Osteoblast (primary cell): Measurements from ENCODE around the gene AHI1. TPM values are rescaled to one million over a fixed set of nuclear protein-coding genes. Genes with fewer than 3 reads are reported as not detected.

Source experiments
- DNase-seq: peaks from one replicate; pipeline ENCODE4 v3.0.0; 2011; ENCODE audit warnings: low spot score, mixed read lengths; ENCODE audit not compliant: insufficient read length; ENCODE audit errors: missing footprints
- H2AFZ ChIP-seq: 2 replicates; pipeline ENCODE4 v1.6.0; 2011; ENCODE audit warnings: mild to moderate bottlenecking, low read length
- H3K27ac ChIP-seq: 2 replicates; pipeline ENCODE4 v1.5.1; 2011; ENCODE audit warnings: mild to moderate bottlenecking, low read depth, low read length, moderate library complexity
- H3K27me3 ChIP-seq: 2 replicates; pipeline ENCODE4 v1.6.0; 2012; ENCODE audit warnings: mild to moderate bottlenecking, control low read depth, inconsistent platforms, low read length, moderate library complexity; ENCODE audit not compliant: insufficient read depth
- H3K36me3 ChIP-seq: 2 replicates; pipeline ENCODE4 v1.5.1; 2011; ENCODE audit warnings: mild to moderate bottlenecking, low read length, control low read depth, moderate library complexity; ENCODE audit not compliant: insufficient read depth
- H3K4me1 ChIP-seq: 2 replicates; pipeline ENCODE4 v1.5.1; 2011; ENCODE audit warnings: mild to moderate bottlenecking, low read length, control low read depth, moderate library complexity; ENCODE audit not compliant: insufficient read depth
- H3K4me2 ChIP-seq: 2 replicates; pipeline ENCODE4 v1.6.0; 2011; ENCODE audit warnings: mild to moderate bottlenecking, low read length; ENCODE audit not compliant: insufficient read depth
- H3K4me3 ChIP-seq: fragments of 200-600 bp; sonication (generic); 3 replicates; pipeline ENCODE4 v1.5.1; 2012; ENCODE audit warnings: mild to moderate bottlenecking, low read length, inconsistent platforms; ENCODE audit not compliant: insufficient read depth
- H3K79me2 ChIP-seq: 2 replicates; pipeline ENCODE4 v1.6.0; 2012; ENCODE audit warnings: mild to moderate bottlenecking, low read length, control low read depth, inconsistent platforms; ENCODE audit not compliant: insufficient read depth
- H3K9me3 ChIP-seq: 2 replicates; pipeline ENCODE4 v1.5.1; 2011; ENCODE audit warnings: low read depth, low read length, control low read depth
- H4K20me1 ChIP-seq: 2 replicates; pipeline ENCODE4 v1.6.0; 2012; ENCODE audit warnings: mild to moderate bottlenecking, low read length, control low read depth; ENCODE audit not compliant: insufficient read depth
- total RNA-seq: library from RNA; depleted of rRNA; stranded (reverse); fragments of >200 nt; gene quantifications from 2 replicates; pipeline ENCODE4 v1.2.3, GENCODE V29; 2012
- TF ChIP-seq, protein P1 (sequence below): IDR thresholded peaks from 2 replicates; pipeline ENCODE4 v1.5.1; 2011; ENCODE audit warnings: mild to moderate bottlenecking, low read depth, low read length, moderate library complexity; ENCODE audit errors: extremely low read depth

Gene AHI1
- total RNA-seq, 1 donor = 50.3 TPM

DNA sequence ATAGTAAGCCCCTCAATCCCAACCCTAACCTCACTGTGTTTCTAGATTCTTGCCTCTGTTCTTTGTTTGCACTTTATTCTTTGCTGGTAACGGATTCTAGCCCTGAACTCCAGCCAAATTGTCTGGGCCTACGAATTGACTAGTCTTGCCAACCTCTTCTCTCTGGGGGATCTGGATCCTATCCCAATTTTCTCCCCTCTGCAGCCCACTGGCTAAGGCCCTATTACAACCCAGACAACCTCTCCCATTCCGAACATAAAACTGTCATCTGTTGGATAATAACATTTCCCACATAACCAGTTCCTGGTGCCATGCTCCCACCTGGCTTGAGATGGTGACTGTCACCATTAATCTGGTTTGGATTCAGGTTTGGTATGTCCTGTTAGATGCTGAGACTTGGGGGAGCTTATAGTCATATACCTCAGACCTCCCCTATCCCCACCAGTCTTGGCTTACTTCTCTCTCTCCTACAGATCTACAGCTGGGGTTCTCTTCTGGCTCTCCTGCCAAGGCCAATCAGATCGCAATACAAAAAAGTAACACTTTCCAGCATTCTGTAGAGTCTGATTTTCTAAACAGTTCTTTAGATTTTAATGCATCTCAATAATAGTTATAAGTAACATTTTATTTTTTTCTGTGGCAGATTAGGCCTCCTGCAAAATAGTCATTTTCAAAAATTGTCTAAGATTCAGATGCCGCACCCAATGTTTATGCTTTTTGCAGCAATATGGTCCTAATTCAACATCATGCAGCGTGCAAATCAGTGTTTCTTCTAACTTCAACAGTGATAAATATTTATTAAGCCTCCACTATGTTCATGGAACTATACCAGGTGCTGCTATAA is 29.8 kb upstream of the AHI1 start:
- Histone ChIP-seq H3K4me1 (no peaks in the 10 kb centered on the region), H3K79me2 (no peaks in the 10 kb centered on the region), H3K4me2 (no peak overlapping the region), H3K9me3 (no peaks in the 10 kb centered on the region), H2AFZ (no peak overlapping the region), H3K4me3 (no peak overlapping the region), H3K36me3 (no peaks in the 10 kb centered on the region), H4K20me1 (no peaks in the 10 kb centered on the region), H3K27ac (no peak overlapping the region), H3K27me3 (no peaks in the 10 kb centered on the region)
- DNase-seq = no peak
- TF ChIP-seq, protein P1, sequence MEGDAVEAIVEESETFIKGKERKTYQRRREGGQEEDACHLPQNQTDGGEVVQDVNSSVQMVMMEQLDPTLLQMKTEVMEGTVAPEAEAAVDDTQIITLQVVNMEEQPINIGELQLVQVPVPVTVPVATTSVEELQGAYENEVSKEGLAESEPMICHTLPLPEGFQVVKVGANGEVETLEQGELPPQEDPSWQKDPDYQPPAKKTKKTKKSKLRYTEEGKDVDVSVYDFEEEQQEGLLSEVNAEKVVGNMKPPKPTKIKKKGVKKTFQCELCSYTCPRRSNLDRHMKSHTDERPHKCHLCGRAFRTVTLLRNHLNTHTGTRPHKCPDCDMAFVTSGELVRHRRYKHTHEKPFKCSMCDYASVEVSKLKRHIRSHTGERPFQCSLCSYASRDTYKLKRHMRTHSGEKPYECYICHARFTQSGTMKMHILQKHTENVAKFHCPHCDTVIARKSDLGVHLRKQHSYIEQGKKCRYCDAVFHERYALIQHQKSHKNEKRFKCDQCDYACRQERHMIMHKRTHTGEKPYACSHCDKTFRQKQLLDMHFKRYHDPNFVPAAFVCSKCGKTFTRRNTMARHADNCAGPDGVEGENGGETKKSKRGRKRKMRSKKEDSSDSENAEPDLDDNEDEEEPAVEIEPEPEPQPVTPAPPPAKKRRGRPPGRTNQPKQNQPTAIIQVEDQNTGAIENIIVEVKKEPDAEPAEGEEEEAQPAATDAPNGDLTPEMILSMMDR = no peak

DNA sequence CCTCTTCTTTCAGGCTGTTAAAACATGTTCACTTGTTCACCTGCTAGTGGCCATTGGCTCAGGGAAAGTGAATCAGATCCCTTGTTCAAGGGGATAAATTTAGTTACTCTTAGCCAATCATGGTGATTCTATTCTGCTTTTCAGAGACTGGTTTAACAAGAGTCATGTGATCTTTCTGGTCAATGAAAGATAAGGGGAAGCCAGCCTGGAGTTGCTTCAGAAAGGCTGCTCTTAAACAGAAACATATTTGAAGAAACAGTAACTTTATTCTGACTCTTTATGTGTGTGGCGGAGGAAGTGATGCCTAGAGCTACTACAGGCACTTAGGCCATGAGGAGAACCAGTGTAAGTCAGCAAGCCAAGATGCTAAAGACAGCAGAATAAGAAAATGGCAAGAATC is 28.1 kb upstream of the AHI1 start:
- no peaks in the 10 kb centered on the region for H3K36me3 ChIP-seq
- no peak overlapping the region for H3K4me2 ChIP-seq
- DNase-seq = peak; percentile 42
- H2AFZ ChIP-seq = no peak overlapping the region
- TF ChIP-seq, protein P1 = no peak
- H3K4me3 ChIP-seq = no peak overlapping the region
- H3K9me3 ChIP-seq = no peaks in the 10 kb centered on the region
- peaks cover 8% of the 10 kb centered on the region for H3K4me1 ChIP-seq
- no peak overlapping the region for H3K27ac ChIP-seq
- no peaks in the 10 kb centered on the region for H4K20me1 ChIP-seq
- no peaks in the 10 kb centered on the region for H3K27me3 ChIP-seq
- H3K79me2 ChIP-seq = no peaks in the 10 kb centered on the region

DNA sequence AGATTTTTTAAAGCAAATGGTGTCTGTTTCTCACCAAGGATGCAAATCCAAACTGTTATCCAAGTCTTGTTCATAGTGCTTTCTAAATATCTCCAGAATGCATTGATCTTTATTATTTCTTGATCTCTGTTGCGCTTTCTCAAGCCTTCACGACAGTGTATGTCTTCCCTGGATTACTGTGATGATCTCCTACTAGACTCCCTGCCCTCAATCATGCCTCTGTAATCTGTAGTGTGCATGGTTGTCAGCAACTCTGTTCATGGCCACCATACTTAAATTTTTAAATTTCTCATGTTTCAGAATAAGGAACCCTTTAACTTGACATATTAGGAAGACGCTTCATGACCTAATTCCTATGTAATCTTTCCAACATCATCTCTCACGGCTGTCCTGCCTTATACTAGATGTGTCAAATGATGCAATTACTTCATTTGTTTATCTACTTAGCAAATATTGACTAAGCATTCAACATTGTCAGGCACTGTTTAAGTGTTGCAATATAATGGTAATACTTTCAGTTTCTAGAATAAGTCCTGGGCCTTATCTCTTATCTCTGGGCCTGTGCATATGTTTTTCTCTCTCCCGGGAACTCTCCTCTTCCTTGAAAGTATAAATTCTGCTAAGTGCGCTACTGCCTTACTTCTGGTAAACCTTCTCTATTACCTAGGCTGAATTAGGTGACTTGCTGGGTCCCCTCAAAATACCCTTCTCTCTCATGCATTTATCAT is 25.6 kb upstream of the AHI1 start:
- Histone ChIP-seq H3K9me3 (no peaks in the 10 kb centered on the region), H3K79me2 (no peaks in the 10 kb centered on the region), H3K4me1 (peaks cover 8% of the 10 kb centered on the region), H2AFZ (no peak overlapping the region), H3K36me3 (no peaks in the 10 kb centered on the region), H4K20me1 (no peaks in the 10 kb centered on the region), H3K27ac (no peak overlapping the region), H3K4me2 (no peak overlapping the region), H3K4me3 (no peak overlapping the region), H3K27me3 (no peaks in the 10 kb centered on the region)
- peak; percentile 26 for DNase-seq
- TF ChIP-seq, protein P1 = no peak

DNA sequence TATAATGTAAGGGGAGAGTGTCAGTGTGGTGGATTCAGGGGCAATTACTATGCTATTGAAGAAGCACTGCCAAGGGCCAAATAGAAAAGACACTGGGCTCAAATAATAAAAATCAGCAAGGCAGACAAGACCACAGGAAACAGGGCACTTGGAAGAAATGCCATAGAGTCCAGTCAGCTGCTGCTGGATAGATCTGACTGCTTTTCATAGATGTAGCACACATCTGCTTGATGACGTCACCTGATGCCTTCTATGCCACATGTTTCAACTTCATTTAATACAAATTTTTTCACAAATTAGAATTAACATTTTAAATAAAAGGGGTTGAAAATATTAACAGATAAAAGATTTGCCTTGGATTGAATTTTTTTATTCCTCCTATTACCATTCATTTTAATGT is 23.9 kb upstream of the AHI1 start:
- H3K4me2 ChIP-seq = no peak overlapping the region
- no peaks in the 10 kb centered on the region for H3K79me2 ChIP-seq
- TF ChIP-seq, protein P1 = no peak
- no peaks in the 10 kb centered on the region for H3K27me3 ChIP-seq
- no peak for DNase-seq
- H3K4me1 ChIP-seq = peaks cover 8% of the 10 kb centered on the region
- H3K9me3 ChIP-seq = no peaks in the 10 kb centered on the region
- H3K4me3 ChIP-seq = no peak overlapping the region
- H3K27ac ChIP-seq = peak overlapping the region; percentile 61
- no peak overlapping the region for H2AFZ ChIP-seq
- H3K36me3 ChIP-seq = no peaks in the 10 kb centered on the region
- H4K20me1 ChIP-seq = no peaks in the 10 kb centered on the region
